Measurements from ENCODE around the gene CACFD1. TPM values are rescaled to one million over a fixed set of nuclear protein-coding genes. Genes with fewer than 3 reads are reported as not detected.

CACFD1 gene
- total and polyA plus RNA-seq, 2 of the 13 experiments (the other 11 are each of a cell fraction or from before 2014, with no cell fraction given) = 13.8 to 14.6 TPM

DNA sequence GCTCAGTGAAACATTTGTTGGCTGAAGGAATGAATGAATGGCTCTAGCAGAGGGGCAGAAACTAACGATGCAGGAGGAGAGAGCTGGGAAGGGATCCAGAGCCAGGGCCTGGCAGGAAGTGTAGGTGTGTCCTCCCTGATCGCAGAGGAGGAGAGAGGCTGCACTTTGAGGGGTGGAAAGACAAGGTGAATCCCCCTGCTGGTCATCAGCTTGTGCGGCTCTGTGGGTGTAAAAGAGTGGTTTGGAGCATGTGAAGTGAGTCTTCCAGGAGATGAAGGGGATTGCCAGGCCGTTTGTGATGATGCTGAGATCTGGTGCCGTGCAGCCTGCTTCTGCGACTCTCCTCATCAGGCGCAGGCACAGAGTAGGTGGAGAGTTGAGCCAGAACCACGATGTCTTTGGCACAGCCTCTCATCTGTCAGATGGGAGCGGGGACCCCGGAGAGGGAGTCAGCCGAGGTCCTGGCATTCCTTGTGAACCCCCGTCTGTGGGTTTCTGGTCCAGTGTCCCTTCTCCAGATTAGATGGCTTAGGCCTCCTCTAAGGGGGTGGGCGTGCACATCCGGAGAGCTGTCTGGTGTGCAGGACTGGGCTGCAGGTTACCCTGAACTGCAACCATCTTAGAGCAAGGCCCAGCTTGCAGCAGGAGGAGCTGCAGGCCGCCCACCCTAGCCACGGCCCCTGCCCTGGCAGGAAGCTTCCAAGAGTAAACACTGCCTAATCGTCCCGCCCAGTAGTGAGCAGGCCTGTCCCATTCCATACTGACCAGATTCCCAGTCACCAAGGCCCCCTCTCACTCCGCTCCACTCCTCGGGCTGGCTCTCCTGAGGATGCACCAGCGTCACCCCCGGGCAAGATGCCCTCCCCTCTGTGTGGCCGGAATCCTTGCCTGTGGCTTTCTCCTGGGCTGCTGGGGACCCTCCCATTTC lies 37.9 kb upstream of the CACFD1 start, which contains the start of gene ADAMTS13 (continued):
- TF ChIP-seq GATAD1 (CRISPR knock-in tag; IDR thresholded peaks at IDR 0.05) (no peak), ZNF788 (CRISPR knock-in tag; IDR thresholded peaks at IDR 0.05; ENCODE audit: borderline replicate concordance) (peak; percentile 50; the same call in 1 of the 2 replicates), SNAPC5 (CRISPR knock-in tag; IDR thresholded peaks at IDR 0.05; ENCODE audit: borderline replicate concordance) (no peak), SOX6 (IDR thresholded peaks at IDR 0.05) (no peak), SOX6 (CRISPR knock-in tag; IDR thresholded peaks at IDR 0.05) (peak; percentile 12; the same call in 1 of the 2 replicates), ZNF446 (CRISPR knock-in tag; IDR thresholded peaks at IDR 0.05) (no peak), ZNF720 (CRISPR knock-in tag; IDR thresholded peaks at IDR 0.05) (no peak), GATAD2A (CRISPR knock-in tag; IDR thresholded peaks at IDR 0.05) (0 out of 2 replicates have a peak, but pooled peaks have one; percentile 13), SRSF4 (IDR thresholded peaks at IDR 0.05; ENCODE audit: low read depth, low read length, poor library complexity, severe bottlenecking) (no peak), ZNF496 (CRISPR knock-in tag; IDR thresholded peaks at IDR 0.05; ENCODE audit: insufficient replicate concordance) (no peak), ZSCAN22 (CRISPR knock-in tag; IDR thresholded peaks at IDR 0.05) (no peak), SMARCC2 (IDR thresholded peaks at IDR 0.05) (no peak), CEBPZ (IDR thresholded peaks at IDR 0.05; ENCODE audit: low read length) (no peak)
- TF ChIP-seq, protein P1, sequence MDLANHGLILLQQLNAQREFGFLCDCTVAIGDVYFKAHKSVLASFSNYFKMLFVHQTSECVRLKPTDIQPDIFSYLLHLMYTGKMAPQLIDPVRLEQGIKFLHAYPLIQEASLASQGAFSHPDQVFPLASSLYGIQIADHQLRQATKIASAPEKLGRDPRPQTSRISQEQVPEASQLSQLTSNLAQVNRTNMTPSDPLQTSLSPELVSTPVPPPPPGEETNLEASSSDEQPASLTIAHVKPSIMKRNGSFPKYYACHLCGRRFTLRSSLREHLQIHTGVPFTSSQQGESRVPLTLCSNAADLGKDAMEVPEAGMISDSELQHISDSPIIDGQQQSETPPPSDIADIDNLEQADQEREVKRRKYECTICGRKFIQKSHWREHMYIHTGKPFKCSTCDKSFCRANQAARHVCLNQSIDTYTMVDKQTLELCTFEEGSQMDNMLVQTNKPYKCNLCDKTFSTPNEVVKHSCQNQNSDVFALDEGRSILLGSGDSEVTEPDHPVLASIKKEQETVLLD (CRISPR knock-in tag; IDR thresholded peaks at IDR 0.05; ENCODE audit: low read depth) = no peak
- TF ChIP-seq, protein P2, sequence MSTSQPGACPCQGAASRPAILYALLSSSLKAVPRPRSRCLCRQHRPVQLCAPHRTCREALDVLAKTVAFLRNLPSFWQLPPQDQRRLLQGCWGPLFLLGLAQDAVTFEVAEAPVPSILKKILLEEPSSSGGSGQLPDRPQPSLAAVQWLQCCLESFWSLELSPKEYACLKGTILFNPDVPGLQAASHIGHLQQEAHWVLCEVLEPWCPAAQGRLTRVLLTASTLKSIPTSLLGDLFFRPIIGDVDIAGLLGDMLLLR (CRISPR knock-in tag; IDR thresholded peaks at IDR 0.05) = no peak
- TF ChIP-seq, protein P3, sequence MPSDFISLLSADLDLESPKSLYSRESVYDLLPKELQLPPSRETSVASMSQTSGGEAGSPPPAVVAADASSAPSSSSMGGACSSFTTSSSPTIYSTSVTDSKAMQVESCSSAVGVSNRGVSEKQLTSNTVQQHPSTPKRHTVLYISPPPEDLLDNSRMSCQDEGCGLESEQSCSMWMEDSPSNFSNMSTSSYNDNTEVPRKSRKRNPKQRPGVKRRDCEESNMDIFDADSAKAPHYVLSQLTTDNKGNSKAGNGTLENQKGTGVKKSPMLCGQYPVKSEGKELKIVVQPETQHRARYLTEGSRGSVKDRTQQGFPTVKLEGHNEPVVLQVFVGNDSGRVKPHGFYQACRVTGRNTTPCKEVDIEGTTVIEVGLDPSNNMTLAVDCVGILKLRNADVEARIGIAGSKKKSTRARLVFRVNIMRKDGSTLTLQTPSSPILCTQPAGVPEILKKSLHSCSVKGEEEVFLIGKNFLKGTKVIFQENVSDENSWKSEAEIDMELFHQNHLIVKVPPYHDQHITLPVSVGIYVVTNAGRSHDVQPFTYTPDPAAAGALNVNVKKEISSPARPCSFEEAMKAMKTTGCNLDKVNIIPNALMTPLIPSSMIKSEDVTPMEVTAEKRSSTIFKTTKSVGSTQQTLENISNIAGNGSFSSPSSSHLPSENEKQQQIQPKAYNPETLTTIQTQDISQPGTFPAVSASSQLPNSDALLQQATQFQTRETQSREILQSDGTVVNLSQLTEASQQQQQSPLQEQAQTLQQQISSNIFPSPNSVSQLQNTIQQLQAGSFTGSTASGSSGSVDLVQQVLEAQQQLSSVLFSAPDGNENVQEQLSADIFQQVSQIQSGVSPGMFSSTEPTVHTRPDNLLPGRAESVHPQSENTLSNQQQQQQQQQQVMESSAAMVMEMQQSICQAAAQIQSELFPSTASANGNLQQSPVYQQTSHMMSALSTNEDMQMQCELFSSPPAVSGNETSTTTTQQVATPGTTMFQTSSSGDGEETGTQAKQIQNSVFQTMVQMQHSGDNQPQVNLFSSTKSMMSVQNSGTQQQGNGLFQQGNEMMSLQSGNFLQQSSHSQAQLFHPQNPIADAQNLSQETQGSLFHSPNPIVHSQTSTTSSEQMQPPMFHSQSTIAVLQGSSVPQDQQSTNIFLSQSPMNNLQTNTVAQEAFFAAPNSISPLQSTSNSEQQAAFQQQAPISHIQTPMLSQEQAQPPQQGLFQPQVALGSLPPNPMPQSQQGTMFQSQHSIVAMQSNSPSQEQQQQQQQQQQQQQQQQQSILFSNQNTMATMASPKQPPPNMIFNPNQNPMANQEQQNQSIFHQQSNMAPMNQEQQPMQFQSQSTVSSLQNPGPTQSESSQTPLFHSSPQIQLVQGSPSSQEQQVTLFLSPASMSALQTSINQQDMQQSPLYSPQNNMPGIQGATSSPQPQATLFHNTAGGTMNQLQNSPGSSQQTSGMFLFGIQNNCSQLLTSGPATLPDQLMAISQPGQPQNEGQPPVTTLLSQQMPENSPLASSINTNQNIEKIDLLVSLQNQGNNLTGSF (CRISPR knock-in tag; IDR thresholded peaks at IDR 0.05) = 0 out of 2 replicates have a peak, but pooled peaks have one; percentile 31

Data from HepG2 (cell line).